ENCODE results near the gene GPSM1.

GPSM1 gene

DNA sequence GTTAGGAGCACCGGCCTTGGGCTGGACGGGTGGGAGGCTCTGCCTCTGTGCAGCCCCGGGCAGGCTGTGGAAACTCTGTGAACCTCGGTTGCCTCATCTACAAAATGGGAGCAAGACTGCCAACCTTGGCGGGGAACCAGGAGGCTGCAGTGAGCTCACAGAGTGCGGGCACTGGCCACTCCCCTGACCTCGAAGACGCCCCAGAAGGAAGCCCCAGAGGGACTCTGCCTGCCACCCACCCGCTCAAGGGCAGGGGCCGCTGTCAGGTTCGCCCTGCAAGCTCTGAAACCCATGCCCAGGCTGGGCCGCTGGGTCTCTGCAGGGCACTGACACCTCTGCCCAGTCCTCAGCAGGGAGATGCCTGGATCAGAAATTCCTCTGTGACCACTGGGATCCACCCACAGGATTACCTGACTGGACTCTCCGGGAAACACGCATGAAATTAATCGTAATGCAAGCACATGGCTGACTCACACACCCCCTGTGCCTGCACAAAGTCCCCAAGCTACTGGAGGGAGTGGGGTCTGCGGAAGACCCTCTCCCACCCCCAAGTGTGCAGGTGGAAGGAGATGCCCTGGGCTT lies 30.8 kb upstream of the GPSM1 start:
- TF ChIP-seq ZFX (IDR thresholded peaks at IDR 0.05) = no peak
- peak overlapping the region; percentile 27 for H3K27ac ChIP-seq

GRCh38 chr9:136297016-136297691 lies 30.2 kb upstream of the GPSM1 start:
- peak overlapping the region; percentile 27 for H3K27ac ChIP-seq
- TF ChIP-seq, protein P1, sequence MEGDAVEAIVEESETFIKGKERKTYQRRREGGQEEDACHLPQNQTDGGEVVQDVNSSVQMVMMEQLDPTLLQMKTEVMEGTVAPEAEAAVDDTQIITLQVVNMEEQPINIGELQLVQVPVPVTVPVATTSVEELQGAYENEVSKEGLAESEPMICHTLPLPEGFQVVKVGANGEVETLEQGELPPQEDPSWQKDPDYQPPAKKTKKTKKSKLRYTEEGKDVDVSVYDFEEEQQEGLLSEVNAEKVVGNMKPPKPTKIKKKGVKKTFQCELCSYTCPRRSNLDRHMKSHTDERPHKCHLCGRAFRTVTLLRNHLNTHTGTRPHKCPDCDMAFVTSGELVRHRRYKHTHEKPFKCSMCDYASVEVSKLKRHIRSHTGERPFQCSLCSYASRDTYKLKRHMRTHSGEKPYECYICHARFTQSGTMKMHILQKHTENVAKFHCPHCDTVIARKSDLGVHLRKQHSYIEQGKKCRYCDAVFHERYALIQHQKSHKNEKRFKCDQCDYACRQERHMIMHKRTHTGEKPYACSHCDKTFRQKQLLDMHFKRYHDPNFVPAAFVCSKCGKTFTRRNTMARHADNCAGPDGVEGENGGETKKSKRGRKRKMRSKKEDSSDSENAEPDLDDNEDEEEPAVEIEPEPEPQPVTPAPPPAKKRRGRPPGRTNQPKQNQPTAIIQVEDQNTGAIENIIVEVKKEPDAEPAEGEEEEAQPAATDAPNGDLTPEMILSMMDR (conservative IDR thresholded peaks at IDR 0.05) = no peak

GRCh38 chr9:136297766-136298735 lies 29.3 kb upstream of the GPSM1 start:
- TF ChIP-seq, protein P1 (conservative IDR thresholded peaks at IDR 0.05) = no peak
- no peak for TF ChIP-seq ZFX (IDR thresholded peaks at IDR 0.05)
- H3K27ac ChIP-seq = no peak overlapping the region; the same call in 1 of the 2 replicates

- no peak overlapping the region for H3K27ac ChIP-seq
- TF ChIP-seq, protein P1 (conservative IDR thresholded peaks at IDR 0.05) = no peak
- no peak for TF ChIP-seq ZFX (IDR thresholded peaks at IDR 0.05)
These were observed 28.2 kb upstream of the GPSM1 start for GRCh38 chr9:136299116-136299515.

GRCh38 chr9:136299541-136299940 lies 27.8 kb upstream of the GPSM1 start:
- no peak overlapping the region for H3K27ac ChIP-seq
- TF ChIP-seq ZFX (IDR thresholded peaks at IDR 0.05) = no peak
- TF ChIP-seq, protein P1 (conservative IDR thresholded peaks at IDR 0.05) = no peak

DNA sequence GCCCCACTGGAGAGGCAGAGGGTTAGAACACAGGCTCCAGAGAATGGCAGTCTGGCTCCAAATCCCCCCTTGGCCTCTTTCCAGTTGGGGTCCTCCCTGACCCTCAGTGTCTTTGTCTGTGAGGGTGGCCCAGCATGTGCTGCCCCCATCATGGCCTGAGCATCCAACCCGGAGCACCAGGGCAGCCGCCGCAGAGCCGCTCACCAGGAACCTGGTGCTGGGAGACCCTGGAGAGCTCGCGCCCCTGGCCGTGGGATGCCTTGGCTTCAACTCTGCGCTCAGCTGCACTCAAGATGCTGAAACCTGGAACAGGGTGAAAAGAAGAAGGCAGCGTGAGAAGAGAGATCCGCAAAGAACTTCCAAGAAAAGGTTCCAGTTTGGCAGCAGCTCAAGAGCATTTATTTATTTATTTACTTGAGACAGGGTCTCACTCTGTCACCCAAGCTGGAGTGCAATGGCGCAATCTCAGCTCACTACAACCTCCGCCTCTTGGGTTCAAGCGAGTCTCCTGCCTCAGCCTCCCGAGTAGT lies 27.3 kb upstream of the GPSM1 start:
- H3K27ac ChIP-seq = no peak overlapping the region
- TF ChIP-seq ZFX (IDR thresholded peaks at IDR 0.05) = no peak
- TF ChIP-seq, protein P1 (conservative IDR thresholded peaks at IDR 0.05) = no peak

DNA sequence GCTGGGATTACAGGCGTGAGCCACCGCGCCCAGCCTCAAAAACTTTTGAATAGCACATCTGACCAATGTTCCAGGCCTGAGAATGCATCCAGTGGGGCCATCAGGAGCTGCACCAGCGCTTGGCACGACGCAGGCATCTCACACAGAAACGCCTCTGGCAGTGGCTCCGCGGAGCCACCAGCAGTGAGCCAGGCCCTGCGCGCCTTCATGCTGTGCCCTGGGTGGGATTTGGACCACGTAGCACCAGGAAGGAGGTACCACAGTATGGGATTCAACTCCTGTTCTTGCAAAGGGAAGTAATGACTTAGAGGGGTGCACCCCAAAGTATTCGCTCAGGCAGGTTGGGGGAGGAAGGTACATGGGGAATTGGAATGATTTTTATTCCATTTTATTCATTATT lies 26.5 kb upstream of the GPSM1 start:
- TF ChIP-seq ZFX (IDR thresholded peaks at IDR 0.05) = no peak
- TF ChIP-seq, protein P1 (conservative IDR thresholded peaks at IDR 0.05) = no peak
- no peak overlapping the region for H3K27ac ChIP-seq

Data from C4-2B (cell line).